Type B pancreatic cell (in vitro differentiated cells): ENCODE results near the gene MSANTD2. TPM values are rescaled to one million over a fixed set of nuclear protein-coding genes. Genes with fewer than 3 reads are reported as not detected.

Experiments used
- DNase-seq: peaks from one replicate; pipeline ENCODE4 v3.0.0; 2021; ENCODE audit warnings: mixed read lengths; ENCODE audit not compliant: unreplicated experiment; ENCODE audit errors: extremely low spot score
- H3K27ac Mint-ChIP-seq: 2 replicates; pipeline ENCODE4 v1.8.0; 2021; ENCODE audit warnings: mild to moderate bottlenecking, mixed read lengths
- H3K27me3 Mint-ChIP-seq: 2 replicates; pipeline ENCODE4 v1.8.0; 2021; ENCODE audit warnings: mixed read lengths
- H3K36me3 Mint-ChIP-seq: 2 replicates; pipeline ENCODE4 v1.8.0; 2021; ENCODE audit warnings: mixed read lengths
- H3K4me1 Mint-ChIP-seq: one replicate; pipeline ENCODE4 v1.8.0; 2021; ENCODE audit warnings: mixed read lengths; ENCODE audit not compliant: unreplicated experiment
- H3K4me3 Mint-ChIP-seq: 2 replicates; pipeline ENCODE4 v1.8.0; 2021; ENCODE audit warnings: mild to moderate bottlenecking, mixed read lengths
- H3K9me3 Mint-ChIP-seq: 2 replicates; pipeline ENCODE4 v1.8.0; 2021; ENCODE audit warnings: mixed read lengths
- total RNA-seq: library from RNA; stranded (reverse); gene quantifications from 2 replicates; pipeline ENCODE4 v1.2.1, GENCODE V29; 2021; ENCODE audit warnings: low replicate concordance
- TF ChIP-seq, protein P1 (sequence below): fragments of 200-600 bp; sonication (generic); conservative IDR thresholded peaks from 2 replicates; pipeline ENCODE4 v1.5.0; 2021; ENCODE audit warnings: antibody characterized with exemption, mild to moderate bottlenecking

The MSANTD2 gene
- total RNA-seq, 1 donor from 2014 or later = 27.4 TPM

DNA sequence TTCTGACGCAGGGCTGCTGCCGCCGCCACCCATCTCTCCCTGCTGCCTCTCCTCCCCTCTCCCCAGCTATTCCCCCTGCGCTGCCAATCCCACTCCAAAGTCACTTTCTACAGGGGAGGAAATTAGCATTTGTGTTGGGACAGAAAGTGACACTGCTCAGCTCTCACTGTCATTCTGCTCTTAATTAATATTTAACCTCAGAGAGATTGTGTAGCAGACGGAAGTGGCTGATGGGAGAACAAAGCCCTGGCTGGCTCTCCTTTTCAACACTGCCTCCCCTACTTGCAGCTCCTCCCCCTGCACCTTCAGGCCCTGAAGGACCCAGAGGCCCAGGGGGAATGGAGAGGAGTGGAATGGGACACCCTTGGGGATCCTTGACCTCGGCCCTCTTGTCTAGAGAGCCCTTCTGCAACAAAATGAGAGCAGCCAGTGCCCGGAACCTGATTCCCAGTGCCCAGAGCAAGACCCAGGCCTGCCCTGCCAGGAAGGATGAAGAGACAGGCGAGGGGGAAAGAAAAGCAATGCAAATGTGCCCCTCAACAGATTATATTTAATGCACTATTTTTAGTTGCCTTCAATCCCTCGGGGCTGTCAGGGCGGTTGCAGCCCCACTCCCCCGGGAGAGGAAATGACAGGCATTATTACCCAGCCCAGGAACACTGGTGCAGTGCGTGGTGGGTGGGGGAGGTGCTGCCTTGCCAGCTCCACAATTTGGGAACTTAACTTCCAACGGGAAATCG is 75.1 kb downstream of the MSANTD2 start:
- Mint-ChIP-seq H3K4me1 (peaks cover 33% of the 10 kb centered on the region), H3K27ac (no peak overlapping the region)
- DNase-seq = no peak

GRCh38 chr11:124722176-124722575 is 78.0 kb downstream of the MSANTD2 start:
- Mint-ChIP-seq H3K36me3 (no peaks in the 10 kb centered on the region), H3K9me3 (no peaks in the 10 kb centered on the region), H3K4me1 (peaks cover 38% of the 10 kb centered on the region), H3K4me3 (no peak overlapping the region), H3K27me3 (peaks cover 88% of the 10 kb centered on the region), H3K27ac (no peak overlapping the region)
- no peak for DNase-seq
- TF ChIP-seq, protein P1, sequence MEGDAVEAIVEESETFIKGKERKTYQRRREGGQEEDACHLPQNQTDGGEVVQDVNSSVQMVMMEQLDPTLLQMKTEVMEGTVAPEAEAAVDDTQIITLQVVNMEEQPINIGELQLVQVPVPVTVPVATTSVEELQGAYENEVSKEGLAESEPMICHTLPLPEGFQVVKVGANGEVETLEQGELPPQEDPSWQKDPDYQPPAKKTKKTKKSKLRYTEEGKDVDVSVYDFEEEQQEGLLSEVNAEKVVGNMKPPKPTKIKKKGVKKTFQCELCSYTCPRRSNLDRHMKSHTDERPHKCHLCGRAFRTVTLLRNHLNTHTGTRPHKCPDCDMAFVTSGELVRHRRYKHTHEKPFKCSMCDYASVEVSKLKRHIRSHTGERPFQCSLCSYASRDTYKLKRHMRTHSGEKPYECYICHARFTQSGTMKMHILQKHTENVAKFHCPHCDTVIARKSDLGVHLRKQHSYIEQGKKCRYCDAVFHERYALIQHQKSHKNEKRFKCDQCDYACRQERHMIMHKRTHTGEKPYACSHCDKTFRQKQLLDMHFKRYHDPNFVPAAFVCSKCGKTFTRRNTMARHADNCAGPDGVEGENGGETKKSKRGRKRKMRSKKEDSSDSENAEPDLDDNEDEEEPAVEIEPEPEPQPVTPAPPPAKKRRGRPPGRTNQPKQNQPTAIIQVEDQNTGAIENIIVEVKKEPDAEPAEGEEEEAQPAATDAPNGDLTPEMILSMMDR = no peak

More for the DNA sequence above, 75.1 kb downstream of the MSANTD2 start:
- H3K27me3 Mint-ChIP-seq = peaks cover 61% of the 10 kb centered on the region
- TF ChIP-seq, protein P1 = no peak
- no peaks in the 10 kb centered on the region for H3K36me3 Mint-ChIP-seq
- H3K4me3 Mint-ChIP-seq = peak overlapping the region; percentile 39
- no peaks in the 10 kb centered on the region for H3K9me3 Mint-ChIP-seq

GRCh38 chr11:124719534-124719933 is 80.7 kb downstream of the MSANTD2 start:
- peak overlapping the region; percentile 83 for H3K4me3 Mint-ChIP-seq

GRCh38 chr11:124718801-124719200 is 81.4 kb downstream of the MSANTD2 start:
- H3K27me3 Mint-ChIP-seq = peaks cover 92% of the 10 kb centered on the region
- peaks cover 17% of the 10 kb centered on the region for H3K4me1 Mint-ChIP-seq
- H3K27ac Mint-ChIP-seq = no peak overlapping the region
- H3K4me3 Mint-ChIP-seq = peak overlapping the region; percentile 83
- no peaks in the 10 kb centered on the region for H3K36me3 Mint-ChIP-seq
- no peaks in the 10 kb centered on the region for H3K9me3 Mint-ChIP-seq
- TF ChIP-seq, protein P1 = no peak
- DNase-seq = no peak

More at GRCh38 chr11:124719534-124719933, 80.7 kb downstream of the MSANTD2 start:
- TF ChIP-seq, protein P1 = no peak
- Mint-ChIP-seq H3K36me3 (no peaks in the 10 kb centered on the region), H3K27ac (no peak overlapping the region), H3K9me3 (no peaks in the 10 kb centered on the region), H3K4me1 (peaks cover 23% of the 10 kb centered on the region), H3K27me3 (peaks cover 92% of the 10 kb centered on the region)
- DNase-seq = no peak

DNA sequence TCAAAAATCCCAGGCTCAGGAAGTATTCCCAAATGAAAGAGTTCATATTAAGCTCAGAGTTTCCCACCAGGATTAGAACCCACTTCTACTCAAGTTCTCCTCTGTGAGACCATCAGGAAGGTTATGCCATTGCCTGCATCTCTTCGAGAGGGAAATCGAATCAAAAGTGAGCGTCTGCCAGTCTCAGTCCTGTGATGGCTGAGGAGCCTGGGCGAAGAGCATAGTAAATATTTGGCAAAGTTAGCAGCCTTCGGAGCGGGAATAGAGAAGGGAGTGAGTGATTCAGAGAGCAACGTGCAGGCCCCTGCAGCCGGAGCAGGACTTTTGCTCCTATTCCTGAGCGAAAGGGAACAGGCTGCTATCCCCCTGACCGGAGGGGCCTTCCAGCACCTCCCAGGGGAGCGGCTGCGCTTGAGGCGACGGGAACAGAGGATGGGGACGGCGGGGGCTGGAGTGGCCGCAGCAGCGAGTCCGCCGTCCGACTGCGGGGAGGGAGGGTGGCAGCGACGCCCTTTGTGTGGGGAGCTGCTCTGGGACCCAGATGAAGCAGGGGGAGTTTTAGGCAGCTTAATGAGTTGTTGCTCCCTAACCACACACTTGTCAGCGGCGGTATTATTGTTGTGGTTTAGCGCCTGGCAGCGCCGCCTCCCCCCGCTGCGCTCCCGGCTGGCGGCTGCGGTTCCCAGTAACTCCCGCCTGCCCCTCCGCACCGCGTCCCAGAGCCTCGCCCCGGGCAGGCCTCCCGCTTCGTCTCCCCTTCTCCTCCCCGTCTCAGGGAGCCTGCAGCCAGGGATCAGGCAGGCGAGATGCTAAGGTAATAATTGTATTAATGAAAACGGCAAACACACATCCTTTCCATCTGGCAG is 82.2 kb downstream of the MSANTD2 start:
- Mint-ChIP-seq H3K27ac (no peak overlapping the region), H3K27me3 (peaks cover 88% of the 10 kb centered on the region), H3K9me3 (no peaks in the 10 kb centered on the region), H3K4me1 (peaks cover 17% of the 10 kb centered on the region), H3K36me3 (no peaks in the 10 kb centered on the region), H3K4me3 (peak overlapping the region; percentile 83)
- TF ChIP-seq, protein P1 = no peak
- DNase-seq = no peak
